HEK293 (cell line): ENCODE results near the gene ASL.

Experiments used
- CTCF ChIA-PET: fragments of 350-600 bp; formaldehyde crosslinking; extraction: SDS; loops from one replicate; lab custom pipeline; 2021; ENCODE audit warnings: antibody characterized with exemption; lab: Yijun Ruan, JAX
- POLR2A ChIA-PET: fragments of 300-600 bp; formaldehyde crosslinking; extraction: SDS; loops from one replicate; lab custom pipeline; 2020; ENCODE audit warnings: antibody characterized with exemption, inconsistent platforms; lab: Yijun Ruan, JAX
- H3K27ac ChIP-seq: fragments of 200-500 bp; sonication (Bioruptor generic); 2 replicates; pipeline ENCODE4 v1.5.1; 2014; ENCODE audit warnings: low read depth, low read length, control low read depth, inconsistent platforms; ENCODE audit errors: extremely low read depth
- H3K36me3 ChIP-seq, 2 experiments: fragments of 200-500 bp in 1 of 2; sonication (Bioruptor generic) in 1 of 2; 1 replicate in 1 of 2; 2 replicates in 1 of 2; pipeline ENCODE4 v1.5.1; 2014 to 2017; ENCODE audit warnings: inconsistent platforms in 2 of 2, low read length in 2 of 2; ENCODE audit not compliant: control insufficient read depth in 2 of 2, insufficient read depth in 1 of 2
- H3K4me1 ChIP-seq: fragments of 200-500 bp; sonication (Bioruptor generic); 2 replicates; pipeline ENCODE4 v1.5.1; 2014; ENCODE audit warnings: mild to moderate bottlenecking, low read length, inconsistent platforms; ENCODE audit not compliant: control insufficient read depth, insufficient read depth
- H3K4me3 ChIP-seq: 2 replicates; pipeline ENCODE4 v1.5.1; 2011; ENCODE audit warnings: low read depth, mild to moderate bottlenecking, control low read depth, low read length, moderate library complexity
- H3K9me3 ChIP-seq: fragments of 200-500 bp; sonication (Bioruptor generic); 2 replicates; pipeline ENCODE4 v1.5.1; 2014; ENCODE audit warnings: low read depth, low read length, inconsistent platforms; ENCODE audit not compliant: control insufficient read depth, insufficient read depth
- HOXC10 ChIP-seq: sonication (generic); formaldehyde crosslinking; IDR thresholded peaks from 2 replicates; pipeline ENCODE4 v1.8.1; 2023; ENCODE audit warnings: mild to moderate bottlenecking, missing genetic modification reagents
- KLF1 ChIP-seq: fragments of 450-650 bp; formaldehyde crosslinking; IDR thresholded peaks from 2 replicates; pipeline ENCODE4 v1.5.1; 2016; ENCODE audit warnings: missing biosample characterization, missing genetic modification characterization
- SP3 ChIP-seq: fragments of 450-650 bp; formaldehyde crosslinking; IDR thresholded peaks from 2 replicates; pipeline ENCODE4 v1.5.1; 2016; ENCODE audit warnings: missing biosample characterization, missing genetic modification characterization
- YY2 ChIP-seq: fragments of 450-650 bp; formaldehyde crosslinking; IDR thresholded peaks from 2 replicates; pipeline ENCODE4 v1.5.1; 2016; ENCODE audit warnings: missing biosample characterization, missing genetic modification characterization
- ZFP3 ChIP-seq: fragments of 450-650 bp; formaldehyde crosslinking; IDR thresholded peaks from 2 replicates; pipeline ENCODE4 v1.5.1; 2016; ENCODE audit warnings: low read depth, missing biosample characterization, missing genetic modification characterization
- ZNF114 ChIP-seq: fragments of 450-650 bp; formaldehyde crosslinking; IDR thresholded peaks from 2 replicates; pipeline ENCODE4 v1.5.0; 2017; ENCODE audit warnings: missing biosample characterization, missing genetic modification characterization
- ZNF155 ChIP-seq: fragments of 450-650 bp; formaldehyde crosslinking; IDR thresholded peaks from 2 replicates; pipeline ENCODE4 v1.5.1; 2016; ENCODE audit warnings: missing biosample characterization, missing genetic modification characterization
- ZNF157 ChIP-seq: fragments of 450-650 bp; formaldehyde crosslinking; IDR thresholded peaks from 2 replicates; pipeline ENCODE4 v1.5.1; 2016; ENCODE audit warnings: missing biosample characterization, missing genetic modification characterization
- ZNF2 ChIP-seq: fragments of 450-650 bp; formaldehyde crosslinking; IDR thresholded peaks from 2 replicates; pipeline ENCODE4 v1.5.1; 2016; ENCODE audit warnings: missing biosample characterization, missing genetic modification characterization
- ZNF248 ChIP-seq: fragments of 450-650 bp; formaldehyde crosslinking; IDR thresholded peaks from 2 replicates; pipeline ENCODE4 v1.5.1; 2017; ENCODE audit warnings: missing biosample characterization, missing genetic modification characterization
- ZNF274 ChIP-seq, 2 experiments: fragments of 200-500 bp in 1 of 2; fragments of 450-650 bp in 1 of 2; sonication (Bioruptor generic) in 1 of 2; formaldehyde crosslinking in 1 of 2; IDR thresholded peaks; 2 replicates each; pipeline versions ENCODE4 v1.5.1 to v1.6.1; 2014 to 2016; ENCODE audit warnings: borderline replicate concordance in 1 of 2, inconsistent platforms in 1 of 2, low read length in 1 of 2, missing biosample characterization in 1 of 2, missing genetic modification characterization in 1 of 2
- ZNF391 ChIP-seq: fragments of 450-650 bp; formaldehyde crosslinking; IDR thresholded peaks from 2 replicates; pipeline ENCODE4 v1.5.1; 2016; ENCODE audit warnings: low read depth, missing biosample characterization, missing genetic modification characterization, borderline replicate concordance
- ZNF394 ChIP-seq: fragments of 450-650 bp; formaldehyde crosslinking; IDR thresholded peaks from 2 replicates; pipeline ENCODE4 v1.5.1; 2016; ENCODE audit warnings: missing biosample characterization, missing genetic modification characterization, mild to moderate bottlenecking, moderate library complexity, borderline replicate concordance
- ZNF518A ChIP-seq: fragments of 450-650 bp; formaldehyde crosslinking; conservative IDR thresholded peaks from 2 replicates; pipeline ENCODE4 v1.5.1; 2016; ENCODE audit warnings: low read depth, missing biosample characterization, missing genetic modification characterization
- ZNF548 ChIP-seq: fragments of 450-650 bp; formaldehyde crosslinking; IDR thresholded peaks from 2 replicates; pipeline ENCODE4 v1.5.1; 2016; ENCODE audit warnings: missing biosample characterization, missing genetic modification characterization
- ZNF555 ChIP-seq: fragments of 450-650 bp; formaldehyde crosslinking; conservative IDR thresholded peaks from 2 replicates; pipeline ENCODE4 v1.5.1; 2017; ENCODE audit warnings: missing biosample characterization, mild to moderate bottlenecking, missing genetic modification characterization, inconsistent platforms
- ZNF791 ChIP-seq: fragments of 450-650 bp; formaldehyde crosslinking; IDR thresholded peaks from 2 replicates; pipeline ENCODE4 v1.5.1; 2016; ENCODE audit warnings: missing biosample characterization, missing genetic modification characterization
- ZNF843 ChIP-seq: fragments of 450-650 bp; formaldehyde crosslinking; IDR thresholded peaks from 2 replicates; pipeline ENCODE4 v1.5.1; 2016; ENCODE audit warnings: missing biosample characterization, missing genetic modification characterization
- TF ChIP-seq, protein P1 (sequence below): fragments of 450-650 bp; formaldehyde crosslinking; IDR thresholded peaks from 2 replicates; pipeline ENCODE4 v1.5.1; 2016; ENCODE audit warnings: missing biosample characterization, missing genetic modification characterization
- TF ChIP-seq, protein P2 (sequence below): fragments of 450-650 bp; formaldehyde crosslinking; optimal IDR thresholded peaks from 2 replicates; pipeline ENCODE3; 2016; ENCODE audit warnings: missing biosample characterization, mild to moderate bottlenecking, missing genetic modification characterization
- TF ChIP-seq, protein P3 (sequence below): fragments of 450-650 bp; formaldehyde crosslinking; IDR thresholded peaks from 2 replicates; pipeline ENCODE4 v1.5.1; 2017; ENCODE audit warnings: missing biosample characterization, mild to moderate bottlenecking, missing genetic modification characterization, moderate library complexity
- TF ChIP-seq, protein P4 (sequence below): fragments of 450-650 bp; formaldehyde crosslinking; IDR thresholded peaks from 2 replicates; pipeline ENCODE4 v1.5.0; 2017; ENCODE audit warnings: missing biosample characterization, missing genetic modification characterization, borderline replicate concordance
- TF ChIP-seq, protein P5 (sequence below): fragments of 450-650 bp; formaldehyde crosslinking; IDR thresholded peaks from 2 replicates; pipeline ENCODE4 v1.5.1; 2016; ENCODE audit warnings: missing biosample characterization, missing genetic modification characterization

The ASL gene

DNA sequence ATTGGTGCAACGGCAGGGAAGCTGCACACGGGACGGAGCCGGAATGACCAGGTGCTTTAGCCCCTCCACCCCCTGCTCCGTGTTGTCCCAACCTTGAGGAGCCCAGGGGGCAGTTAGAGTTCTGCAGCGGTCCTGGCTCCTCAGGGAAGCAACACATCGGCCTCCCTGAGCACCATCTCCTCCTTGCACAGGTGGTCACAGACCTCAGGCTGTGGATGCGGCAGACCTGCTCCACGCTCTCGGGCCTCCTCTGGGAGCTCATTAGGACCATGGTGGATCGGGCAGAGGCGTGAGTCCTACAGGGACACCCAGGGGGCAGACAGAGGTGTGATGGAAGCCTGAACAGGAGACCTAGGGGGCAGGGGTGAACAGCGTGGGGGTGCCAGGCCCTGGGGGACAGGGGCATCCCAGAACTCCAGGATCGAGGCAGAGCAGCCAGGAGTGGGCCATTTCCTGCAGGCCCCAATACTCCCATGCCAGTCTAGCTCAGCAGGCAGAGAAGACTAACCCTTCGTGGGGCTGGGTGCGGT is 7.3 kb downstream of the ASL start:
- TF ChIP-seq YY2 (no peak), KLF1 (no peak), ZNF518A (no peak), ZNF394 (no peak), ZNF791 (no peak), ZNF2 (tag by site-specific recombination) (no peak), ZNF548 (tag by site-specific recombination) (no peak), ZNF274 (IDR thresholded peaks at IDR 0.05; ENCODE audit: low read length) (no peak), ZNF274 (tag by site-specific recombination; IDR thresholded peaks at IDR 0.05; ENCODE audit: borderline replicate concordance) (no peak), ZNF157 (no peak), ZNF155 (tag by site-specific recombination) (no peak), SP3 (no peak), ZFP3 (no peak), ZNF114 (tag by site-specific recombination) (no peak), ZNF555 (tag by site-specific recombination) (no peak), ZNF248 (tag by site-specific recombination) (no peak), ZNF391 (tag by site-specific recombination) (no peak)
- TF ChIP-seq, protein P1, sequence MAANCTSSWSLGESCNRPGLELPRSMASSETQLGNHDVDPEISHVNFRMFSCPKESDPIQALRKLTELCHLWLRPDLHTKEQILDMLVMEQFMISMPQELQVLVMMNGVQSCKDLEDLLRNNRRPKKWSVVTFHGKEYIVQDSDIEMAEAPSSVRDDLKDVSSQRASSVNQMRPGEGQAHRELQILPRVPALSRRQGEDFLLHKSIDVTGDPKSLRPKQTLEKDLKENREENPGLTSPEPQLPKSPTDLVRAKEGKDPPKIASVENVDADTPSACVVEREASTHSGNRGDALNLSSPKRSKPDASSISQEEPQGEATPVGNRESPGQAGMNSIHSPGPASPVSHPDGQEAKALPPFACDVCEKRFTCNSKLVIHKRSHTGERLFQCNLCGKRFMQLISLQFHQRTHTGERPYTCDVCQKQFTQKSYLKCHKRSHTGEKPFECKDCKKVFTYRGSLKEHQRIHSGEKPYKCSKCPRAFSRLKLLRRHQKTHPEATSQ (tag by site-specific recombination): no peak
- TF ChIP-seq, protein P2, sequence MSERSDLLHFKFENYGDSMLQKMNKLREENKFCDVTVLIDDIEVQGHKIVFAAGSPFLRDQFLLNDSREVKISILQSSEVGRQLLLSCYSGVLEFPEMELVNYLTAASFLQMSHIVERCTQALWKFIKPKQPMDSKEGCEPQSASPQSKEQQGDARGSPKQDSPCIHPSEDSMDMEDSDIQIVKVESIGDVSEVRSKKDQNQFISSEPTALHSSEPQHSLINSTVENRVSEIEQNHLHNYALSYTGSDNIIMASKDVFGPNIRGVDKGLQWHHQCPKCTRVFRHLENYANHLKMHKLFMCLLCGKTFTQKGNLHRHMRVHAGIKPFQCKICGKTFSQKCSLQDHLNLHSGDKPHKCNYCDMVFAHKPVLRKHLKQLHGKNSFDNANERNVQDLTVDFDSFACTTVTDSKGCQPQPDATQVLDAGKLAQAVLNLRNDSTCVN (tag by site-specific recombination): no peak
- Histone ChIP-seq H3K36me3 (no peaks in the 10 kb centered on the region; a peak in 1 of 3 replicates), H3K9me3 (no peaks in the 10 kb centered on the region), H3K27ac (no peak overlapping the region), H3K4me3 (no peak overlapping the region), H3K4me1 (no peaks in the 10 kb centered on the region)
- ChIA-PET CTCF (no interaction called here), POLR2A (interaction anchor here (0.5 kb wide), 1 partner anchor 510 kb away, joined by 5 read pairs; no protein-coding TSS in a partner anchor)

GRCh38 chr7:66083677-66084076 is 8.1 kb downstream of the ASL start:
- POLR2A ChIA-PET: interaction anchor here (1.1 kb wide), 1 partner anchor 8 kb away, joined by 8 read pairs; the partner anchor contains the start of gene ASL
- TF ChIP-seq ZNF843 (tag by site-specific recombination): no peak
- TF ChIP-seq HOXC10: no peak
- TF ChIP-seq, protein P3, sequence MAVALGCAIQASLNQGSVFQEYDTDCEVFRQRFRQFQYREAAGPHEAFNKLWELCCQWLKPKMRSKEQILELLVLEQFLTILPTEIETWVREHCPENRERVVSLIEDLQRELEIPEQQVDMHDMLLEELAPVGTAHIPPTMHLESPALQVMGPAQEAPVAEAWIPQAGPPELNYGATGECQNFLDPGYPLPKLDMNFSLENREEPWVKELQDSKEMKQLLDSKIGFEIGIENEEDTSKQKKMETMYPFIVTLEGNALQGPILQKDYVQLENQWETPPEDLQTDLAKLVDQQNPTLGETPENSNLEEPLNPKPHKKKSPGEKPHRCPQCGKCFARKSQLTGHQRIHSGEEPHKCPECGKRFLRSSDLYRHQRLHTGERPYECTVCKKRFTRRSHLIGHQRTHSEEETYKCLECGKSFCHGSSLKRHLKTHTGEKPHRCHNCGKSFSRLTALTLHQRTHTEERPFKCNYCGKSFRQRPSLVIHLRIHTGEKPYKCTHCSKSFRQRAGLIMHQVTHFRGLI (tag by site-specific recombination): no peak
- TF ChIP-seq, protein P4, sequence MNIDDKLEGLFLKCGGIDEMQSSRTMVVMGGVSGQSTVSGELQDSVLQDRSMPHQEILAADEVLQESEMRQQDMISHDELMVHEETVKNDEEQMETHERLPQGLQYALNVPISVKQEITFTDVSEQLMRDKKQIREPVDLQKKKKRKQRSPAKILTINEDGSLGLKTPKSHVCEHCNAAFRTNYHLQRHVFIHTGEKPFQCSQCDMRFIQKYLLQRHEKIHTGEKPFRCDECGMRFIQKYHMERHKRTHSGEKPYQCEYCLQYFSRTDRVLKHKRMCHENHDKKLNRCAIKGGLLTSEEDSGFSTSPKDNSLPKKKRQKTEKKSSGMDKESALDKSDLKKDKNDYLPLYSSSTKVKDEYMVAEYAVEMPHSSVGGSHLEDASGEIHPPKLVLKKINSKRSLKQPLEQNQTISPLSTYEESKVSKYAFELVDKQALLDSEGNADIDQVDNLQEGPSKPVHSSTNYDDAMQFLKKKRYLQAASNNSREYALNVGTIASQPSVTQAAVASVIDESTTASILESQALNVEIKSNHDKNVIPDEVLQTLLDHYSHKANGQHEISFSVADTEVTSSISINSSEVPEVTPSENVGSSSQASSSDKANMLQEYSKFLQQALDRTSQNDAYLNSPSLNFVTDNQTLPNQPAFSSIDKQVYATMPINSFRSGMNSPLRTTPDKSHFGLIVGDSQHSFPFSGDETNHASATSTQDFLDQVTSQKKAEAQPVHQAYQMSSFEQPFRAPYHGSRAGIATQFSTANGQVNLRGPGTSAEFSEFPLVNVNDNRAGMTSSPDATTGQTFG (tag by site-specific recombination): no peak
- TF ChIP-seq, protein P5, sequence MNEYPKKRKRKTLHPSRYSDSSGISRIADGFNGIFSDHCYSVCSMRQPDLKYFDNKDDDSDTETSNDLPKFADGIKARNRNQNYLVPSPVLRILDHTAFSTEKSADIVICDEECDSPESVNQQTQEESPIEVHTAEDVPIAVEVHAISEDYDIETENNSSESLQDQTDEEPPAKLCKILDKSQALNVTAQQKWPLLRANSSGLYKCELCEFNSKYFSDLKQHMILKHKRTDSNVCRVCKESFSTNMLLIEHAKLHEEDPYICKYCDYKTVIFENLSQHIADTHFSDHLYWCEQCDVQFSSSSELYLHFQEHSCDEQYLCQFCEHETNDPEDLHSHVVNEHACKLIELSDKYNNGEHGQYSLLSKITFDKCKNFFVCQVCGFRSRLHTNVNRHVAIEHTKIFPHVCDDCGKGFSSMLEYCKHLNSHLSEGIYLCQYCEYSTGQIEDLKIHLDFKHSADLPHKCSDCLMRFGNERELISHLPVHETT (tag by site-specific recombination): no peak

More at GRCh38 chr7:66083677-66084076, 8.1 kb downstream of the ASL start:
- Histone ChIP-seq H3K36me3 (no peaks in the 10 kb centered on the region; a peak in 1 of 3 replicates), H3K4me3 (no peak overlapping the region), H3K4me1 (no peaks in the 10 kb centered on the region), H3K9me3 (no peaks in the 10 kb centered on the region), H3K27ac (no peak overlapping the region)
- CTCF ChIA-PET: interaction anchor here (0.6 to 0.7 kb wide), 2 partner anchors 12 to 404 kb away, joined by 3 to 4 read pairs; no protein-coding TSS in a partner anchor
